H9 (cell line): ENCODE results near the gene COIL. TPM values are rescaled to one million over a fixed set of nuclear protein-coding genes. Genes with fewer than 3 reads are reported as not detected.
"Not testable (repeated sequence)": the region's sequence is repeated elsewhere in the genome, so short reads cannot be mapped to it uniquely, and the experiment has no call there.

Source experiments
- DNase-seq: peaks from one replicate; pipeline ENCODE4 v3.0.0-alpha.2; 2017
- H2AFZ ChIP-seq: one replicate; pipeline ENCODE4 v1.6.1; 2013; ENCODE audit warnings: mild to moderate bottlenecking, low read length, control low read depth, moderate library complexity
- H2AK5ac ChIP-seq: 2 replicates; pipeline ENCODE4 v1.6.1; 2013; ENCODE audit warnings: low read length, control low read depth, mixed read lengths; ENCODE audit not compliant: insufficient read length
- H2BK120ac ChIP-seq: one replicate; pipeline ENCODE4 v1.6.1; 2013; ENCODE audit warnings: low read depth, mild to moderate bottlenecking, low read length, control low read depth, inconsistent platforms; ENCODE audit not compliant: poor library complexity, severe bottlenecking
- H2BK12ac ChIP-seq: 2 replicates; pipeline ENCODE4 v1.6.1; 2013; ENCODE audit warnings: low read length, control low read depth, mixed read lengths, low read depth; ENCODE audit not compliant: insufficient read length
- H2BK15ac ChIP-seq: 2 replicates; pipeline ENCODE4 v1.6.1; 2013; ENCODE audit warnings: low read depth, low read length, control low read depth
- H2BK20ac ChIP-seq: one replicate; pipeline ENCODE4 v1.6.1; 2013; ENCODE audit warnings: low read depth, mild to moderate bottlenecking, low read length, control low read depth, inconsistent platforms; ENCODE audit not compliant: poor library complexity, severe bottlenecking
- H2BK5ac ChIP-seq: 2 replicates; pipeline ENCODE4 v1.6.1; 2013; ENCODE audit warnings: low read length, control low read depth, mixed read lengths; ENCODE audit not compliant: insufficient read length
- H3K14ac ChIP-seq: 2 replicates; pipeline ENCODE4 v1.6.1; 2013; ENCODE audit warnings: low read length, control low read depth; ENCODE audit not compliant: insufficient read depth
- H3K18ac ChIP-seq: 2 replicates; pipeline ENCODE4 v1.6.1; 2013; ENCODE audit warnings: low read depth, mild to moderate bottlenecking, mixed read lengths, low read length, control low read depth; ENCODE audit not compliant: insufficient read length
- H3K23ac ChIP-seq: 2 replicates; pipeline ENCODE4 v1.6.1; 2013; ENCODE audit warnings: low read length, control low read depth, mixed read lengths, low read depth; ENCODE audit not compliant: insufficient read length
- H3K23me2 ChIP-seq: 2 replicates; pipeline ENCODE4 v1.6.1; 2013; ENCODE audit warnings: low read depth, mild to moderate bottlenecking, mixed read lengths, low read length, control low read depth; ENCODE audit not compliant: insufficient read length, poor library complexity, severe bottlenecking
- H3K27ac ChIP-seq: 2 replicates; pipeline ENCODE4 v1.5.1; 2013; ENCODE audit warnings: low read length, control low read depth, mixed read lengths, low read depth; ENCODE audit not compliant: insufficient read length
- H3K27me3 ChIP-seq: 2 replicates; pipeline ENCODE4 v1.6.1; 2013; ENCODE audit warnings: low read length, control low read depth, inconsistent platforms; ENCODE audit not compliant: insufficient read depth
- H3K4ac ChIP-seq: 2 replicates; pipeline ENCODE4 v1.6.1; 2013; ENCODE audit warnings: low read depth, mild to moderate bottlenecking, control low read depth, inconsistent platforms, low read length, moderate library complexity
- H3K4me1 ChIP-seq: 2 replicates; pipeline ENCODE4 v1.6.1; 2013; ENCODE audit warnings: low read length, control low read depth, inconsistent platforms; ENCODE audit not compliant: insufficient read depth
- H3K4me2 ChIP-seq: 2 replicates; pipeline ENCODE4 v1.6.1; 2013; ENCODE audit warnings: low read length, control low read depth, mixed read lengths; ENCODE audit not compliant: insufficient read length, insufficient read depth
- H3K56ac ChIP-seq: 2 replicates; pipeline ENCODE4 v1.6.1; 2013; ENCODE audit warnings: low read depth, mild to moderate bottlenecking, mixed read lengths, low read length, control low read depth; ENCODE audit not compliant: insufficient read length
- H3K79me1 ChIP-seq: 2 replicates; pipeline ENCODE4 v1.6.1; 2013; ENCODE audit warnings: low read depth, mild to moderate bottlenecking, moderate library complexity, low read length, control low read depth, inconsistent platforms; ENCODE audit not compliant: insufficient read depth, poor library complexity, severe bottlenecking
- H3K79me2 ChIP-seq: 2 replicates; pipeline ENCODE4 v1.6.1; 2013; ENCODE audit warnings: low read length, control low read depth, inconsistent platforms; ENCODE audit not compliant: insufficient read depth
- H3K9ac ChIP-seq: 2 replicates; pipeline ENCODE4 v1.6.1; 2013; ENCODE audit warnings: low read length, control low read depth, mixed read lengths; ENCODE audit not compliant: insufficient read length; ENCODE audit errors: extremely low read depth
- H3K9me3 ChIP-seq: one replicate; pipeline ENCODE4 v1.6.1; 2013; ENCODE audit warnings: low read depth, low read length, inconsistent platforms; ENCODE audit not compliant: control insufficient read depth
- H3T11ph ChIP-seq: one replicate; pipeline ENCODE4 v1.6.1; 2013; ENCODE audit warnings: mild to moderate bottlenecking, low read length, control low read depth, inconsistent platforms
- H4K20me1 ChIP-seq: one replicate; pipeline ENCODE4 v1.6.1; 2013; ENCODE audit not compliant: control insufficient read depth, insufficient read length, insufficient read depth
- H4K5ac ChIP-seq: 2 replicates; pipeline ENCODE4 v1.6.1; 2013; ENCODE audit warnings: low read depth, mild to moderate bottlenecking, mixed read lengths, low read length, control low read depth; ENCODE audit not compliant: insufficient read length
- H4K8ac ChIP-seq: replicated peaks from 2 replicates; pipeline ENCODE4 v1.6.1; 2013; ENCODE audit warnings: low read length, control low read depth, mixed read lengths, low read depth; ENCODE audit not compliant: insufficient read length
- H4K91ac ChIP-seq: 2 replicates; pipeline ENCODE4 v1.6.1; 2013; ENCODE audit warnings: low read depth, mild to moderate bottlenecking, moderate library complexity, mixed read lengths, low read length, control low read depth; ENCODE audit not compliant: insufficient read length
- H3K27ac Mint-ChIP-seq, 3 experiments: 2 replicates in 2 of 3; 3 replicates in 1 of 3; pipeline ENCODE4 v1.8.0; 2020 to 2021; ENCODE audit warnings: mixed read lengths in 3 of 3, mild to moderate bottlenecking in 1 of 3, moderate library complexity in 1 of 3
- H3K27me3 Mint-ChIP-seq: 2 replicates; pipeline ENCODE4 v1.8.0; 2021; ENCODE audit warnings: low read depth, mild to moderate bottlenecking, moderate library complexity, mixed read lengths
- H3K36me3 Mint-ChIP-seq, 3 experiments: 2 replicates in 2 of 3; 3 replicates in 1 of 3; pipeline ENCODE4 v1.8.0; 2020 to 2021; ENCODE audit warnings: low read depth in 3 of 3, mixed read lengths in 3 of 3; ENCODE audit not compliant: insufficient read depth in 1 of 3
- H3K4me1 Mint-ChIP-seq, 2 experiments: 2 replicates each; pipeline ENCODE4 v1.8.0; 2020; ENCODE audit warnings: mixed read lengths in 2 of 2
- H3K4me3 Mint-ChIP-seq, 2 experiments: 2 replicates in 1 of 2; 3 replicates in 1 of 2; pipeline ENCODE4 v1.8.0; 2020 to 2021; ENCODE audit warnings: mild to moderate bottlenecking in 2 of 2, mixed read lengths in 2 of 2, moderate library complexity in 1 of 2
- H3K9me3 Mint-ChIP-seq, 2 experiments: 2 replicates in 1 of 2; 3 replicates in 1 of 2; pipeline ENCODE4 v1.8.0; 2020; ENCODE audit warnings: mild to moderate bottlenecking in 2 of 2, mixed read lengths in 2 of 2, moderate library complexity in 1 of 2
- CTCF ChIP-seq: fragments of 200-600 bp; sonication (generic); conservative IDR thresholded peaks from 3 replicates; pipeline ENCODE4 v1.8.0; 2021; ENCODE audit warnings: antibody characterized with exemption, mild to moderate bottlenecking
- WGBS: extraction: QIAGEN DNeasy Blood & Tissue Kit; methylation state at CpG from one replicate; pipeline ENCODE4 v1.1.7; 2013; ENCODE audit warnings: missing lambda C conversion rate, low lambda C conversion rate, mixed read lengths; ENCODE audit not compliant: insufficient read length; ENCODE audit errors: extremely low coverage; 5-methylcytosine and 5-hydroxymethylcytosine counted together
- total RNA-seq: library from RNA; stranded (reverse); gene quantifications from 2 replicates; pipeline ENCODE4 v1.2.1, GENCODE V29; 2021

The COIL gene
- total RNA-seq, 1 experiment from 2014 or later = 21.5 TPM

- no peak overlapping the region for H3K9ac ChIP-seq
- H2BK12ac ChIP-seq = no peak overlapping the region
- H3K27me3 ChIP-seq = no peaks in the 10 kb centered on the region
- H3K27me3 Mint-ChIP-seq = no peaks in the 10 kb centered on the region
- peak; percentile 82 for TF ChIP-seq CTCF
- no peak overlapping the region for H3K4me2 ChIP-seq
- no peak overlapping the region for H3K4ac ChIP-seq
- H2AFZ ChIP-seq = no peak overlapping the region
- no peak overlapping the region for H2BK15ac ChIP-seq
- H4K20me1 ChIP-seq = no peaks in the 10 kb centered on the region
- H3K36me3 Mint-ChIP-seq = peaks cover 47 to 83% (median 79%) of the 10 kb centered on the region in 3 experiments
- peak overlapping the region in 2 of 3 experiments; percentile 58 to 59; a peak in 4 of 7 replicates for H3K27ac Mint-ChIP-seq
- DNase-seq = no peak
- no peaks in the 10 kb centered on the region for H3K4me1 ChIP-seq
- WGBS = no CpG with 5 or more reads among the region's 11 CpGs
- no peak overlapping the region for H3K14ac ChIP-seq
- H4K5ac ChIP-seq = no peak overlapping the region
- no peak overlapping the region for H2BK120ac ChIP-seq
- H3T11ph ChIP-seq = no peak overlapping the region
- no peak overlapping the region for H3K4me3 Mint-ChIP-seq
- H2BK20ac ChIP-seq = no peak overlapping the region
- no peaks in the 10 kb centered on the region for H3K4me1 Mint-ChIP-seq
- no peak overlapping the region for H4K91ac ChIP-seq
- no peak overlapping the region for H3K18ac ChIP-seq
- H2AK5ac ChIP-seq = no peak overlapping the region
- H4K8ac ChIP-seq = no peak overlapping the region
- no peaks in the 10 kb centered on the region for H3K79me1 ChIP-seq
- H3K79me2 ChIP-seq = no peaks in the 10 kb centered on the region
- H3K9me3 ChIP-seq = no peaks in the 10 kb centered on the region
- no peak overlapping the region for H2BK5ac ChIP-seq
- no peaks in the 10 kb centered on the region for H3K9me3 Mint-ChIP-seq
- H3K23me2 ChIP-seq = no peaks in the 10 kb centered on the region
- no peak overlapping the region for H3K23ac ChIP-seq
- H3K56ac ChIP-seq = no peak overlapping the region
- no peak overlapping the region for H3K27ac ChIP-seq
Observed at GRCh38 chr17:56939869-56940484, 20.9 kb downstream of the COIL start.

GRCh38 chr17:56938206-56938605 lies 22.6 kb downstream of the COIL start:
- H3K9ac ChIP-seq, H2AFZ ChIP-seq, DNase-seq, H4K20me1 ChIP-seq, H3K4me1 ChIP-seq, H2BK5ac ChIP-seq, H2BK20ac ChIP-seq, H4K91ac ChIP-seq, H3K27ac Mint-ChIP-seq, H3K23me2 ChIP-seq, H3K27ac ChIP-seq, H4K8ac ChIP-seq, H4K5ac ChIP-seq, H3K56ac ChIP-seq, H3K4me2 ChIP-seq, H3K27me3 Mint-ChIP-seq, H2BK120ac ChIP-seq, H2BK15ac ChIP-seq, H3K23ac ChIP-seq, H3K14ac ChIP-seq, H3K4me3 Mint-ChIP-seq, H3K9me3 Mint-ChIP-seq, H2AK5ac ChIP-seq, H2BK12ac ChIP-seq, H3K9me3 ChIP-seq, H3K79me1 ChIP-seq, H3T11ph ChIP-seq, H3K4ac ChIP-seq, H3K79me2 ChIP-seq, H3K18ac ChIP-seq, H3K27me3 ChIP-seq, H3K4me1 Mint-ChIP-seq: not testable (repeated sequence)
- no CpG with 5 or more reads among the region's 5 CpGs for WGBS
- H3K36me3 Mint-ChIP-seq = peaks cover 53 to 83% (median 79%) of the 10 kb centered on the region in 3 experiments
